ENCODE results near the gene OMG.

OMG gene

DNA sequence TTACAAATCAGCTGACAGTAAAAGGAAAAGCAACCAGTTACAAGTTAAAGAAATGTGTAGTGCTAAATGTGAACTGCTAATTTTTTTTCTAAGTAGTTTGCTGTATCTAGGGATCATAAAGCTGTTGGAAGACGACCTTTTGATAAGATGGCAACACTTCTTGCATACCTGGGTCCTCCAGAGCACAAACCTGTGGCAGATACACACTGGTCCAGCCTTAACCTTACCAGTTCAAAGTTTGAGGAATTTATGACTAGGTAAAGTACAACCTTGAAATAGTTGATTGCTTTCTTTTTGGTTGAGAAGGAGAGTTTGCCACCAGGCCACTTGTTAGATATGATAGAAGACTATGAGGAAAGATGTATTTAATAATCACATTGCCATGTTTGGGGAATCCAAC lies 35.4 kb downstream of the OMG start:
- no peak for DNase-seq

DNA sequence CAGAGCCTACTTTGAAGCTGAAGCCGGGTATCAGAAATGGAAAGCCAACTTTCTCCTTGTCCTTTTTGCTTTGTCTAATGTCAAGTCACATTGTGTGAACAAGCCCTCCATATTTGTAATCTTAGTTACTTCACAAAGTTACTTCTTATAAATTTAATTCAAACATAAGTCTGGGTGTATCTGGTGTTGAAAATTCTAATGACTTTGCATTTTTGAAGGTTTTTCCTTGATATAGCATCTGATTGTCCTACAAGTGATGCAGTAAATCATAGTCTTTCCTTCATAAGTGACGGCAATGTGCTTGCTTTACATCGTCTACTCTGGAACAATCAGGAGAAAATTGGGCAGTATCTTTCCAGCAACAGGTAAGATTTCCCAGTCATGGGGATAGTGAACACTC lies 36.9 kb downstream of the OMG start:
- no peak for DNase-seq

DNA sequence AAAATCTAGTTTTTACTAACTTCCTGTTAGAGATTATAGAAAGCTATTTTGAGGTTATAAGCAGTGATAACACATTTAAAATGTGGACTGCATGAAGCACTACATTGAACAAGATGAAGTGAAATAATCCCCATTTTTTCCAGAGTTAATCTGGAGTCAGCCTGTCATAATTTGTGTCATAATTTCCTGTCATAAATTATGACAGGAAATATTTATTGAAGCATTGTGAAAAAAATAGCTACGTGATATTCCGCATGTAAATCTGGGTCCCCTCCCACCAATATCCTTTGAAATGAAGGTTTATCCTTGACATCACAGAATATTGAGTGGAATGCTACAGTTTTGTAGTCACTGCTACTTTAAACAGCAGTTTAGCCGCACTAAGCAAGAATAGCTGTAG lies 40.1 kb downstream of the OMG start:
- DNase-seq: no peak

DNA sequence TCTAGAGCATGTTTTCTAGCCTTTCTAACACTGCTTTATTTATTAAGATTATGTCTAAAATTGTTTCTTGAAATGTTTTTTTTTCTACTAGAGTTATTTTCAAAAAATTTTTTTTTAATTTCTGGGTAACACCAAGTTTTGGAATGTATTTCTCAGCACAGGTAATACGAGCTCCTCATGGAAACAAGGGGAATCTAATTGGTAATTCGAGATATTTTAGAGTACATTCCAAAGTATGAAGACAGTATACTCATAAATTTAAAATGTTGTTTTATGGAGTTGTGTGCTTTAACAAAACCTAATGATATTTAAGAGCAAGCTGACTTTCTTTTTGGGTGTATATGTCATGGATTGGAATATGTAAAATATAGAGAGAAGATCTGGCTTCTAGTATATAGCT lies 42.4 kb downstream of the OMG start:
- DNase-seq: no peak

DNA sequence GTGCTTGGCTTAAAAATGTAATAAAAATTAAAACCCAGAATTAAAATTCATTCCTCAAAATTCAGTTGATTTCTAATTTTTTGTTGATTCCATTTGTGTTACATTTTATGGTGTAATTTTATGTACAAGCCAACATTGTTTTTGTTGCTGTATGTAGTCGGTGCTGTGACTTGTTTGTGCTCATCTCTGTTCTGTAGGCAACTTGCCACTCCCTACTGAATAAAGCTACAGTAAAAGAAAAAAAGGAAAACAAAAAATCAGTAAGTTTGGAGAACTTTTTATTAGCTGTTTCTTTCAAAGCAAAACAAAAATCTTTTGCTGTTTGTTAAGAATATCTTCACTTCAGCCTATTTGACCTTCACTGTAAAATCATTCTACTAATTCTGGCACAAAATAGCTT lies 44.3 kb downstream of the OMG start:
- DNase-seq: no peak

DNA sequence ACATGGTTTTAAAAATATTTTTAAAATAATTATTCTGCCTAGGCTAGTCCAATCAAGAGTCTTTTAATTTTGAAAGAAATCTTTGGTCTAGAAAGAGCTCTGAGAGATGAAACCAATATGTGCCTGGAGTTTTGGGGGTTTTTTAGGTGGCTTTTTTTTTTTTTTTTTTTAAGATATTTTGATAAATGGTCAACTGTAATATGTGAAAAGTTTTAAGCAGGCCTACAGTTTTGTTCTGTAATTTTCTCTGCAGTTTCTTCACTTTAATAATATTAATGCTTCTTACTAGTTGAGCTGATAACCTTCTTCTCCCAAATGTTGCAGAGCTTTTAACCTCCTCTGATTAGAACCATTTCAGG lies 45.1 kb downstream of the OMG start:
- DNase-seq: no peak

DNA sequence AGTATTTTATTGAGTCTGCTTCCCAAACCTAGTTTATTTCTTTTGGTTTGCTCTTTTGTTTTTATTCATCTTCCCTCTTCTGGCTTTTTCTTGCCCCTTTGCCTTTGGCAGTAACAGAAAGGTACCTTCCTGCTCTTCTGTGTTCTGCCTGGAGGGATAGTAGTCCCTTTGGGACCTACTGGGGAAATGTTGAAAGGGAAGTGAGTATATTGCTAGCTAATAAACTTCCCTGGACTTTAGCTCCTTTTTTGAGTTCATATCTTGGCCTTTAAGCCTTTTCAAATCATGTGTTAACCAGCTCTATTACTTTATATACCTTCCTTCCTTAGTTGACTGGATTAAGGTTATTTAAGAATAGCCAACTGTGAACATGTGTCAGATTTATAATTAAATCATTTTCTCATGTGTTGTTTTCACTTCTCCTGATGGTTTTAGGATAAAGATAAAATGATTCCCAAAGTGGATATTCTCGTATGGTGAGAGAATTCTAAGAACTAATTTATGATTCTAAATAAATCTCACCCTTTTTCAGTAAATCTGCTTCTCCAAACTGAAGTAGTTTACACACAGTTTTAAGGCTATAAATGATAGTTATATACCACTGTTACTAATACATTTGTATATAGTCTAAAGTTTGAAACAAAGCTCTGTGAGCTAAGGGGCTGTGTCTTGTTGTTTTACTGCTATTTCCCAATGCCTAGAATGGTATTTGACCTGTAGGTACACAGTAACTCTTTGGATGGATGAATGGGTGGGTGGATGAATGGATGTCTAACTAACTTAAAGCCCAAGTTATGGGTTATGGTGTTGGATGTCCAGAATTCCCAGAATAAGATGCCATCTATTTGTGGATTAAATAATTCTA lies 45.7 kb downstream of the OMG start:
- DNase-seq: no peak

DNA sequence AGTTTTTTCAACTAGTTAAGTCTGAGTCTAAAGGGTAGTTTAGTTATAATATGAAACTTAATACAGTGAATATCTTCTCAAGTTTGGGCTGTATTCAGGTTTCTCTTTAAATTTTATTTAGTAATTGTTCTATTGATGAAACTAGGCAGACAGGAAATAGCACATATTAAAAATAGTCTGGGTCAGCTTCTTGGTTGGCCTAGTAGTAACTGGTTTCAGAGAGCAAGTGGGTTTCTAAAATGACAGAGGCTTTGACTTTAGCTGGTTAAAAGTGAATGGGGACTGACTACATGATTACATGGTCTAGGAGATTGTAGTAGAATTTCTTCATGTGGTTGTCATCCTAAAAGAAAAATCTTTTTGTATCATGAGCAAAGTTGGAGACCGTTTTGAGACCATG lies 46.8 kb downstream of the OMG start:
- no peak for DNase-seq

DNA sequence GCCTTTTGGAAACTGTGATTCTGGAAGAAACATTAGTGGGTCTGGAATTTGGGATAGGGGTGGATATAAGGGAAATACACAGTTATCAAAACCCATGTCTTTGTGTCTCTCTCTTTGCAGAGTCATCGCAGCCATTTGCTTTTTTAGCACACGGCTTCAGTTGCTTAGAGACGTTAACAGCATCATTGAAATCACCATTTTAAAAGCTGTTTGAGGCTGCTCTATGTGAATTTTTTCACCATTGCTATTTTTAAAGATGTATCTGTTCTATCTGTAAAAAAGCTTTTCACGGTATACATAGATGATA lies 47.3 kb downstream of the OMG start:
- no peak for DNase-seq

DNA sequence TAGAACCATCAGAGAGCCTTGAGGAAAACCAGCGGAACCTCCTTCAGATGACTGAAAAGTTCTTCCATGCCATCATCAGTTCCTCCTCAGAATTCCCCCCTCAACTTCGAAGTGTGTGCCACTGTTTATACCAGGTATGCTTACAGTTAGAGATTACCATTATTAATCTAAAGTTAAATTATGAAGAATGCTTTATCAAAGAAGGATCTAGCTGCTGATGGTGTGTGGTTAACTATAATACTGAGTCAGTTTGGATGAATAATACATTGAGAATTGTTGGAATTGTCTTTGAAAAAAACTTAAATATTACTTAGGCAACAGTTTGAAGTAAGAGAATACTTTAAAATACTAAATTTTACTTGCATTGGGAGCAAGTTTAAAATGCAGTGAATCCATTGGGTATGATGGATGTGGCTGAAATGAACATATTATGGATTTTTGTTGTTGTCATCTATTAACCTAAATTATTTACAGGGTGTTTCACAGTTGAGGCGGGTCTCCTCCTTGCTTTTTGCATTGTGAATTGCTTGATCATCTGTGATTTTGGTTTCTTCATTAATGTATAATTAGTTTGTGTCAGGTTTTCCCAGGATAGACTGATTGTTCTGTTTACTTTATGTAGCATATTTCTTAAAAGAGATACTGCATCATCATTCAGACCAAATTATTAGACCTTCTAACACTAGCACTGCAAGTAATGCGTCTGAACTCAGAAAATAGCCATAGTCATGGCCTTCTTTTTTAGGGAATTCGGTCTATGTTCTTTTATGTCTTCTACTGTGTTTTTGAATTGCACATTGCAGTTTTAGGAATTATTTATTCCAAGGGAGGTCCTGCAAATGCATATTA lies 47.8 kb downstream of the OMG start:
- DNase-seq: no peak
